Gastroesophageal sphincter (tissue), 3 donors: ENCODE measurements around the gene POU2F1.

ENCODE experiments used
- CTCF ChIP-seq, 4 experiments: fragments of 200-600 bp in 2 of 4; fragments of 450-650 bp in 2 of 4; sonication (generic) in 1 of 4; IDR thresholded peaks; one replicate each; pipeline ENCODE4 v1.5.1; 2017 to 2019; ENCODE audit warnings: antibody characterized with exemption in 4 of 4, mild to moderate bottlenecking in 2 of 4, moderate library complexity in 2 of 4
- POLR2A ChIP-seq, 2 donors: fragments of 450-650 bp; IDR thresholded peaks; one replicate each; pipeline ENCODE4 v1.6.1; 2017; ENCODE audit warnings: antibody characterized with exemption in 2 of 2, mild to moderate bottlenecking in 2 of 2, moderate library complexity in 1 of 2

DNA sequence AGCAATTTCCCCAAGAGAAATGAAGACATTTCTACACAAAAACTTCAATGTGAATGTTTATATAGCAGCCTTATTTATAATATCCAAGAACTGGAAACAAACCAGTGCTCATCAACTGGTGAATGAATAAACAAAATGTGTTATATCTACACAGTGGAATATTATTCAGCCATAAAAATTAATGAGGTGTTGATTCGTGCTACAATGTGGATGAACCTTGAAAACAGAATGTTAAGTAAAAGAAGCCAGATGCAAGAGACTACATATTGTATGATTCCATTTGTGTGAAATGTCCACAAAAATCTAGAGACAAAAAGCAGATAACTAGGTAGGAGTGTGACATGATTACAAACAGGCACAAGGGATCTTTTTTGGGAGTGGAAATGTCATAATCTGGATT lies 187.7 kb downstream of the POU2F1 start:
- TF ChIP-seq POLR2A (IDR thresholded peaks at IDR 0.05) (no peak), CTCF (IDR thresholded peaks at IDR 0.05) (no peak)
